ENCODE results near the gene C15orf40.
"Not testable (repeated sequence)": the region's sequence is repeated elsewhere in the genome, so short reads cannot be mapped to it uniquely, and the experiment has no call there.

The C15orf40 gene

GRCh38 chr15:82951472-82952157, 59.8 kb downstream of the C15orf40 start:
- peak in 1 of 14 donors; percentile 30 for DNase-seq

GRCh38 chr15:82950746-82951370, 60.6 kb downstream of the C15orf40 start:
- DNase-seq = peak in 1 of 14 donors; percentile 15

- DNase-seq = no peak
These were observed 61.1 kb downstream of the C15orf40 start for GRCh38 chr15:82950295-82950694.

- DNase-seq = no peak
These were observed 65.2 kb downstream of the C15orf40 start for GRCh38 chr15:82946155-82946701.

- no peak for DNase-seq
These were observed 66.1 kb downstream of the C15orf40 start for GRCh38 chr15:82945326-82945725.

GRCh38 chr15:82944821-82945220, 66.6 kb downstream of the C15orf40 start:
- DNase-seq = no peak

GRCh38 chr15:82944056-82944455, 67.4 kb downstream of the C15orf40 start:
- no peak for DNase-seq

- no peak for DNase-seq
These were observed 68.3 kb downstream of the C15orf40 start for GRCh38 chr15:82943176-82943575.

GRCh38 chr15:82942691-82943090, 68.7 kb downstream of the C15orf40 start:
- peak in 1 of 14 donors; percentile 56 for DNase-seq

- DNase-seq = not testable (repeated sequence)
These were observed 71.8 kb downstream of the C15orf40 start for GRCh38 chr15:82939678-82940077.

Data from C1 segment of cervical spinal cord (tissue), 14 donors.